K562 (cell line): ENCODE results near the gene MEF2D. TPM values are rescaled to one million over a fixed set of nuclear protein-coding genes. Genes with fewer than 3 reads are reported as not detected.

Experiments
- ATF2 ChIP-seq: sonication (generic); formaldehyde crosslinking; IDR thresholded peaks from 2 replicates; pipeline ENCODE4 v1.8.1; 2022; ENCODE audit warnings: missing genetic modification reagents
- CBFA2T2 ChIP-seq: fragments of 450-650 bp; conservative IDR thresholded peaks from 2 replicates; pipeline ENCODE4 v1.6.1; 2017; ENCODE audit warnings: mild to moderate bottlenecking
- DDX20 ChIP-seq: fragments of 450-650 bp; IDR thresholded peaks from 2 replicates; pipeline ENCODE4 v1.6.1; 2016; ENCODE audit warnings: missing genetic modification characterization, low read depth, mild to moderate bottlenecking, missing compliant biosample characterization, moderate library complexity
- DMBX1 ChIP-seq: fragments of 250-450 bp; sonication (Bioruptor Pico); IDR thresholded peaks from 2 replicates; pipeline ENCODE4 v1.8.0; 2022; ENCODE audit warnings: inconsistent platforms, mild to moderate bottlenecking, moderate library complexity, borderline replicate concordance
- ESRRA ChIP-seq: fragments of 450-650 bp; IDR thresholded peaks from 2 replicates; pipeline ENCODE4 v1.6.1; 2014; ENCODE audit warnings: low read depth, mild to moderate bottlenecking, moderate library complexity, borderline replicate concordance
- FOXK1 ChIP-seq: sonication (generic); formaldehyde crosslinking; IDR thresholded peaks from 2 replicates; pipeline ENCODE4 v1.8.0; 2022; ENCODE audit warnings: missing genetic modification reagents, mild to moderate bottlenecking, borderline replicate concordance
- HIVEP1 ChIP-seq: fragments of 250-450 bp; sonication (Bioruptor Pico); IDR thresholded peaks from 2 replicates; pipeline ENCODE4 v1.4.0; 2020; ENCODE audit warnings: mild to moderate bottlenecking
- KLF13 ChIP-seq: fragments of 450-650 bp; IDR thresholded peaks from 2 replicates; pipeline ENCODE4 v1.6.1; 2016; ENCODE audit warnings: missing genetic modification characterization, low read depth, mild to moderate bottlenecking, missing compliant biosample characterization, moderate library complexity, borderline replicate concordance
- LCOR ChIP-seq: sonication (generic); formaldehyde crosslinking; IDR thresholded peaks from 2 replicates; pipeline ENCODE4 v1.8.0; 2022; ENCODE audit warnings: mild to moderate bottlenecking, missing genetic modification reagents
- MIER1 ChIP-seq: fragments of 450-650 bp; IDR thresholded peaks from 2 replicates; pipeline ENCODE4 v1.6.1; 2016; ENCODE audit warnings: antibody characterized with exemption, mild to moderate bottlenecking, low read depth
- NFIC ChIP-seq: fragments of 450-650 bp; IDR thresholded peaks from 2 replicates; pipeline ENCODE4 v1.6.1; 2017; ENCODE audit warnings: mild to moderate bottlenecking, inconsistent platforms
- PHB ChIP-seq: fragments of 250-450 bp; sonication (Bioruptor Pico); IDR thresholded peaks from 2 replicates; pipeline ENCODE4 v1.5.0; 2021
- RFX7 ChIP-seq: fragments of 250-450 bp; sonication (Bioruptor Pico); IDR thresholded peaks from 2 replicates; pipeline ENCODE4 v1.5.1; 2021; ENCODE audit warnings: mild to moderate bottlenecking
- SETDB1 ChIP-seq: IDR thresholded peaks from one replicate; pipeline ENCODE4 v1.6.1; 2012; ENCODE audit warnings: low read length, control low read depth, inconsistent platforms
- SMARCB1 ChIP-seq: IDR thresholded peaks from 2 replicates; pipeline ENCODE4 v1.6.1; 2011; ENCODE audit warnings: improper control_type of control experiment, low read depth; ENCODE audit not compliant: insufficient read length
- SOX6 ChIP-seq: fragments of 450-650 bp; IDR thresholded peaks from 2 replicates; pipeline ENCODE4 v1.6.1; 2014; ENCODE audit warnings: mild to moderate bottlenecking
- THRAP3 ChIP-seq: fragments of 450-650 bp; IDR thresholded peaks from 2 replicates; pipeline ENCODE4 v1.6.1; 2016; ENCODE audit warnings: mild to moderate bottlenecking, inconsistent platforms, borderline replicate concordance
- ZBED1 ChIP-seq: IDR thresholded peaks from 2 replicates; pipeline ENCODE4 v1.6.1; 2014
- ZFPM2 ChIP-seq: fragments of 250-450 bp; sonication (Bioruptor Pico); IDR thresholded peaks from 2 replicates; pipeline ENCODE4 v1.5.1; 2022; ENCODE audit warnings: mild to moderate bottlenecking
- ZNF639 ChIP-seq, 2 experiments: fragments of 200-800 bp in 1 of 2; sonication (Bioruptor generic) in 1 of 2; sonication (generic) in 1 of 2; formaldehyde crosslinking in 1 of 2; IDR thresholded peaks in 1 of 2; conservative IDR thresholded peaks in 1 of 2; 2 replicates each; pipeline versions ENCODE4 v1.5.0 to v1.6.1; 2016 to 2020; ENCODE audit warnings: missing compliant biosample characterization in 1 of 2, missing genetic modification characterization in 1 of 2, missing genetic modification reagents in 1 of 2
- ZNF740 ChIP-seq, 3 experiments: fragments of 200-800 bp in 1 of 3; sonication (Bioruptor generic) in 1 of 3; sonication (generic) in 1 of 3; formaldehyde crosslinking in 1 of 3; IDR thresholded peaks; 2 replicates each; pipeline versions ENCODE4 v1.6.1 to v1.8.0; 2016 to 2022; ENCODE audit warnings: mild to moderate bottlenecking in 2 of 3, missing compliant biosample characterization in 2 of 3, missing genetic modification characterization in 2 of 3, missing genetic modification reagents in 1 of 3
- ZNF764 ChIP-seq: fragments of 250-450 bp; sonication (Bioruptor Pico); IDR thresholded peaks from 2 replicates; pipeline ENCODE4 v1.4.0; 2020; ENCODE audit warnings: low read depth, mild to moderate bottlenecking, moderate library complexity
- polyA plus RNA-seq, 8 experiments: library from polyadenylated mRNA; depleted of rRNA in 4 of 8; stranded (reverse) in 5 of 8; unstranded in 3 of 8; fragments of >200 nt; fragmentation: Nextera tagmentation in 2 of 8; fragmentation: Illumina TruSeq in 1 of 8; extraction: Ambion mirVana in 2 of 8; extraction: Trizol in 1 of 8; gene quantifications; 2 replicates each; pipeline versions ENCODE4 v1.2.1 to v1.2.3, GENCODE V29; 2011 to 2014; ENCODE audit warnings: inconsistent platforms in 1 of 8, missing spikeins in 1 of 8
- total RNA-seq, 7 experiments: library from RNA; depleted of rRNA in 6 of 7; stranded (reverse); fragments of >200 nt in 6 of 7; fragmentation: Illumina TruSeq in 2 of 7; extraction: Trizol in 2 of 7; gene quantifications; 2 replicates each; pipeline versions ENCODE4 v1.2.1 to v1.2.3, GENCODE V29; 2011 to 2021; ENCODE audit warnings: low replicate concordance in 1 of 7

The MEF2D gene
- total and polyA plus RNA-seq, 9 of the 15 experiments (the other 6 are each of a cell fraction or from before 2014, with no cell fraction given): 0.10 to 19.5 (median 2.6) TPM

- no peak for TF ChIP-seq ATF2 (CRISPR knock-in tag)
- TF ChIP-seq ESRRA: no peak
- no peak for TF ChIP-seq THRAP3
- no peak for TF ChIP-seq SOX6
- no peak for TF ChIP-seq DDX20 (tag)
- no peak for TF ChIP-seq ZBED1
- TF ChIP-seq DMBX1: no peak
- peak; percentile 87; the same call in 1 of the 2 replicates for TF ChIP-seq LCOR (CRISPR knock-in tag)
- no peak for TF ChIP-seq CBFA2T2
- TF ChIP-seq HIVEP1: no peak
- no peak for TF ChIP-seq SETDB1
- TF ChIP-seq NFIC: peak; percentile 9; the same call in 1 of the 2 replicates
- no peak for TF ChIP-seq SMARCB1
- no peak for TF ChIP-seq KLF13 (tag)
- TF ChIP-seq FOXK1 (CRISPR knock-in tag): no peak
- no peak for TF ChIP-seq ZNF764 (CRISPR knock-in tag)
- no peak for TF ChIP-seq RFX7 (CRISPR knock-in tag)
- no peak for TF ChIP-seq ZFPM2 (CRISPR knock-in tag)
- TF ChIP-seq MIER1: no peak
- peak; percentile 87 for TF ChIP-seq ZNF740 (CRISPR knock-in tag; IDR thresholded peaks at IDR 0.05)
- no peak for TF ChIP-seq ZNF740 (tag; IDR thresholded peaks at IDR 0.05)
- TF ChIP-seq PHB (CRISPR knock-in tag): no peak
- no peak for TF ChIP-seq ZNF639 (CRISPR knock-in tag; conservative IDR thresholded peaks at IDR 0.05 in 1 of 2, IDR thresholded peaks at IDR 0.05 in 1 of 2)
Observed at GRCh38 chr1:156421062-156421938, 79.3 kb downstream of the MEF2D start (continued).
